Heart left ventricle (tissue), 13 donors: Measurements from ENCODE around the gene DGKB.

Source experiments
- POLR2A ChIP-seq, 2 donors: fragments of 450-650 bp; IDR thresholded peaks; one replicate each; pipeline ENCODE4 v1.6.1; 2017; ENCODE audit warnings: antibody characterized with exemption in 2 of 2, mild to moderate bottlenecking in 2 of 2, moderate library complexity in 2 of 2
- TF ChIP-seq, protein P1 (sequence below), 12 donors: fragments of 200-600 bp; sonication (generic) in 4 of 12; IDR thresholded peaks; one replicate each; pipeline versions ENCODE4 v1.5.0 to v1.8.0; 2018 to 2022; ENCODE audit warnings: antibody characterized with exemption in 12 of 12, mild to moderate bottlenecking in 5 of 12
- donor health status: ischemic (EF 13 %, LVEDD 7.1; RV severe dilation, severe dysfunction).
- donor health status: DM: no; HTN: yes; CAD: no.
- donor health status: DM: no; HTN: no; CAD: no.
- donor health status: ischemic (EF 25% LVEDD 6.9; RV normal size, moderate dysfunction).
- donor health status: ischemic (EF 25% LVEDD 5.7; RV mildly dilated, moderate dysfunction).
- donor health status: ischemic (EF 35%, LVEDD 5.7; RV mildly dilated, moderate dysfunction).
- donor health status: nonischemic (EF 11% LVEDD 7.7; RV severe dilation, severe dysfunction).
- donor health status: DM: yes; HTN: yes; CAD: no.
- donor health status: PGD.
- donor health status: ischemic (EF 29% LVEDD 5.4; RV normal size, mild dysfunction).
- donor health status: nonischemic (EF 23%, LVEDD 6.1; RV moderate dilation, normal function).

DNA sequence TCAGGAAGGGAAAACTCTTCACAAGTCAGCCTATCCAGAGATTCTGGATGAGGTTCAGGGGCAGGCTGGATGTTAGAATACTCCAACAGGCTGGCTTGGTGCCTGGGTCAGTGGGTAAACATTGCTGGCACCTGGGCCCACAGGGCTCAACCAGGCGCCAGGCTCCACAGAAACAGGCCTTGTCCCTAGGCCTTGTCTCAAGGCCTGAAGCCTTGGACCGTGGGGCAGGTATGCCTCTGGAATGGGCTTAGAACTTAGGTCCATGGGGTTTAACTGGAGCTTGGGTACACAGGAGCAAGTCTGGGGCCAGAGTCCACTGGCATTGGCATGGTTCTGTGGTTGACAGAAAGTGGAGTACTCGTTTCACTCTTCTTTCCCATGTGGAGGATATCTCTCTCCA is 650.1 kb downstream of the DGKB start:
- TF ChIP-seq POLR2A (IDR thresholded peaks at IDR 0.05), result no peak
- TF ChIP-seq, protein P1, sequence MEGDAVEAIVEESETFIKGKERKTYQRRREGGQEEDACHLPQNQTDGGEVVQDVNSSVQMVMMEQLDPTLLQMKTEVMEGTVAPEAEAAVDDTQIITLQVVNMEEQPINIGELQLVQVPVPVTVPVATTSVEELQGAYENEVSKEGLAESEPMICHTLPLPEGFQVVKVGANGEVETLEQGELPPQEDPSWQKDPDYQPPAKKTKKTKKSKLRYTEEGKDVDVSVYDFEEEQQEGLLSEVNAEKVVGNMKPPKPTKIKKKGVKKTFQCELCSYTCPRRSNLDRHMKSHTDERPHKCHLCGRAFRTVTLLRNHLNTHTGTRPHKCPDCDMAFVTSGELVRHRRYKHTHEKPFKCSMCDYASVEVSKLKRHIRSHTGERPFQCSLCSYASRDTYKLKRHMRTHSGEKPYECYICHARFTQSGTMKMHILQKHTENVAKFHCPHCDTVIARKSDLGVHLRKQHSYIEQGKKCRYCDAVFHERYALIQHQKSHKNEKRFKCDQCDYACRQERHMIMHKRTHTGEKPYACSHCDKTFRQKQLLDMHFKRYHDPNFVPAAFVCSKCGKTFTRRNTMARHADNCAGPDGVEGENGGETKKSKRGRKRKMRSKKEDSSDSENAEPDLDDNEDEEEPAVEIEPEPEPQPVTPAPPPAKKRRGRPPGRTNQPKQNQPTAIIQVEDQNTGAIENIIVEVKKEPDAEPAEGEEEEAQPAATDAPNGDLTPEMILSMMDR (IDR thresholded peaks at IDR 0.05), result no peak
